Measurements from ENCODE around the gene TMPRSS2.

The TMPRSS2 gene

GRCh38 chr21:41482301-41482700 lies 25.7 kb downstream of the TMPRSS2 start:
- peaks cover 2% of the 10 kb centered on the region; the same call in 1 of the 2 replicates for H3K4me1 ChIP-seq (ENCODE audit: control insufficient read depth, insufficient read depth, low read length)
- TF ChIP-seq ZNF280D (tag by site-specific recombination; IDR thresholded peaks at IDR 0.05) (no peak), ZNF26 (tag by site-specific recombination; IDR thresholded peaks at IDR 0.05) (no peak), ZNF473 (tag by site-specific recombination; IDR thresholded peaks at IDR 0.05) (no peak), ZNF776 (tag by site-specific recombination; IDR thresholded peaks at IDR 0.05; ENCODE audit: borderline replicate concordance) (no peak), GLI4 (tag by site-specific recombination; IDR thresholded peaks at IDR 0.05) (no peak), ZNF791 (tag by site-specific recombination; IDR thresholded peaks at IDR 0.05) (no peak), ZNF623 (tag by site-specific recombination; IDR thresholded peaks at IDR 0.05) (no peak), ZBTB8A (tag by site-specific recombination; IDR thresholded peaks at IDR 0.05) (no peak), PRDM10 (tag by site-specific recombination; IDR thresholded peaks at IDR 0.05) (no peak), ZNF311 (tag by site-specific recombination; IDR thresholded peaks at IDR 0.05; ENCODE audit: borderline replicate concordance) (no peak), ZNF488 (tag by site-specific recombination; IDR thresholded peaks at IDR 0.05) (no peak), ZSCAN23 (tag by site-specific recombination; IDR thresholded peaks at IDR 0.05) (no peak), ZNF529 (tag by site-specific recombination; IDR thresholded peaks at IDR 0.05; ENCODE audit: insufficient replicate concordance) (no peak), KLF16 (tag by site-specific recombination; IDR thresholded peaks at IDR 0.05) (no peak), ZNF248 (tag by site-specific recombination; IDR thresholded peaks at IDR 0.05) (no peak)
- TF ChIP-seq, protein P1, sequence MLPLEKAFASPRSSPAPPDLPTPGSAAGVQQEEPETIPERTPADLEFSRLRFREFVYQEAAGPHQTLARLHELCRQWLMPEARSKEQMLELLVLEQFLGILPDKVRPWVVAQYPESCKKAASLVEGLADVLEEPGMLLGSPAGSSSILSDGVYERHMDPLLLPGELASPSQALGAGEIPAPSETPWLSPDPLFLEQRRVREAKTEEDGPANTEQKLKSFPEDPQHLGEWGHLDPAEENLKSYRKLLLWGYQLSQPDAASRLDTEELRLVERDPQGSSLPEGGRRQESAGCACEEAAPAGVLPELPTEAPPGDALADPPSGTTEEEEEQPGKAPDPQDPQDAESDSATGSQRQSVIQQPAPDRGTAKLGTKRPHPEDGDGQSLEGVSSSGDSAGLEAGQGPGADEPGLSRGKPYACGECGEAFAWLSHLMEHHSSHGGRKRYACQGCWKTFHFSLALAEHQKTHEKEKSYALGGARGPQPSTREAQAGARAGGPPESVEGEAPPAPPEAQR (tag by site-specific recombination; IDR thresholded peaks at IDR 0.05) = no peak
- H3K9me3 ChIP-seq (ENCODE audit: control insufficient read depth, insufficient read depth, low read depth, low read length) = no peaks in the 10 kb centered on the region
- CTCF ChIA-PET = interaction anchor here (1.0 kb wide), 1 partner anchor 19 kb away, joined by 3 read pairs; no protein-coding TSS in a partner anchor
- POLR2A ChIA-PET = no interaction called here
- H3K36me3 ChIP-seq (ENCODE audit: control insufficient read depth in 2 of 2, insufficient read depth in 1 of 2, low read length in 2 of 2) = no peaks in the 10 kb centered on the region
- no peak overlapping the region for H3K27ac ChIP-seq (ENCODE audit: extremely low read depth, low read depth, low read length)
- no peak overlapping the region for H3K4me3 ChIP-seq (ENCODE audit: low read depth, low read length)

All from HEK293 (cell line).